Stimulated activated CD8-positive, alpha-beta memory T cell treated with anti-CD3 and anti-CD28 coated beads, Interleukin-15, amount 100 ng/mL, for 1 hour (primary cell): Measurements from ENCODE around the gene SUOX.
A peak's percentile ranks its signal among the peaks of the same experiment; 100 is the strongest.
"Not testable (repeated sequence)": the region's sequence is repeated elsewhere in the genome, so short reads cannot be mapped to it uniquely, and the experiment has no call there.

Experiments
- DNase-seq: peaks from one replicate; pipeline ENCODE4 v3.0.0-alpha.2; 2020; ENCODE audit warnings: low read depth

The SUOX gene

GRCh38 chr12:55983232-55983842, 13.7 kb upstream of the SUOX start:
- DNase-seq, result no peak

GRCh38 chr12:55984861-55985260, 12.2 kb upstream of the SUOX start:
- no peak for DNase-seq

- no peak for DNase-seq
These were observed 11.7 kb upstream of the SUOX start for GRCh38 chr12:55985341-55985740.

GRCh38 chr12:55985976-55986375, 11.1 kb upstream of the SUOX start:
- DNase-seq, result not testable (repeated sequence)

- DNase-seq, result no peak
These were observed 6.0 kb upstream of the SUOX start for GRCh38 chr12:55991110-55991509.

GRCh38 chr12:55993230-55993853, 3.7 kb upstream of the SUOX start:
- DNase-seq, result no peak

- no peak for DNase-seq
These were observed 1.7 kb upstream of the SUOX start for GRCh38 chr12:55995366-55995765.

- DNase-seq, result peak; percentile 45
These were observed 818 bp upstream of the SUOX start for GRCh38 chr12:55996201-55996714.

GRCh38 chr12:55997535-55997859, 421 bp downstream of the SUOX start:
- DNase-seq, result no peak

- DNase-seq, result not testable (repeated sequence)
These were observed 2.4 kb downstream of the SUOX start for GRCh38 chr12:55999522-55999921.

- DNase-seq, result not testable (repeated sequence)
These were observed 3.0 kb downstream of the SUOX start for GRCh38 chr12:55999999-56000540.

- no peak for DNase-seq
These were observed 4.5 kb downstream of the SUOX start for GRCh38 chr12:56001487-56002100.

- DNase-seq, result not testable (repeated sequence)
These were observed 6.3 kb downstream of the SUOX start for GRCh38 chr12:56003376-56003775.

- no peak for DNase-seq
These were observed 7.1 kb downstream of the SUOX start for GRCh38 chr12:56004211-56004610.

GRCh38 chr12:56007564-56008559, 10.8 kb downstream of the SUOX start:
- peak; percentile 45 for DNase-seq

- DNase-seq, result no peak
These were observed 13.1 kb downstream of the SUOX start for GRCh38 chr12:56010111-56010570.

- no peak for DNase-seq
These were observed 14.5 kb downstream of the SUOX start for GRCh38 chr12:56011509-56012090.

GRCh38 chr12:56013482-56013881, 16.4 kb downstream of the SUOX start:
- no peak for DNase-seq

GRCh38 chr12:56014205-56014604, 17.1 kb downstream of the SUOX start:
- DNase-seq, result no peak

GRCh38 chr12:56017181-56017580, 20.1 kb downstream of the SUOX start:
- DNase-seq, result no peak

- DNase-seq, result no peak
These were observed 21.3 kb downstream of the SUOX start for GRCh38 chr12:56018356-56018755.
